ENCODE data around the gene EHBP1L1.

DNA sequence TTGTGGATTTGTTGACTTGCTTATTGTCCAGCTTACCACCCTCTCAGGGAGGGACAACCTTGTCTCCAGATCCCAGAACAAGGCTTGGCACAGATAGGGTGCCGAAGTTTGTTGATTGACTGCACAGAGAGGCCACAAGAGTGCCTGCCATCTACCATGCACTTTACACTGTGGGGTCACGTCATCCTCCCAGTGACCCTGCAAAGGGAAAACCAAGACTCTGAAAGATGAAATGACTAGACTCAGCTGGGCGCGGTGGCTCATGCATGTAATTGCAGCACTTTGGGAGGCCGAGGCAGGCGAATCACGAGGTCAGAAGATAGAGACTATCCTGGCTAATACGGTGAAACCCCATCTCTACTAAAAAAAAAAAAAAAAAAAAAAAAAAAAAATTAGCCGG, 13.1 kb upstream of the EHBP1L1 start:
- TF ChIP-seq, protein P1, sequence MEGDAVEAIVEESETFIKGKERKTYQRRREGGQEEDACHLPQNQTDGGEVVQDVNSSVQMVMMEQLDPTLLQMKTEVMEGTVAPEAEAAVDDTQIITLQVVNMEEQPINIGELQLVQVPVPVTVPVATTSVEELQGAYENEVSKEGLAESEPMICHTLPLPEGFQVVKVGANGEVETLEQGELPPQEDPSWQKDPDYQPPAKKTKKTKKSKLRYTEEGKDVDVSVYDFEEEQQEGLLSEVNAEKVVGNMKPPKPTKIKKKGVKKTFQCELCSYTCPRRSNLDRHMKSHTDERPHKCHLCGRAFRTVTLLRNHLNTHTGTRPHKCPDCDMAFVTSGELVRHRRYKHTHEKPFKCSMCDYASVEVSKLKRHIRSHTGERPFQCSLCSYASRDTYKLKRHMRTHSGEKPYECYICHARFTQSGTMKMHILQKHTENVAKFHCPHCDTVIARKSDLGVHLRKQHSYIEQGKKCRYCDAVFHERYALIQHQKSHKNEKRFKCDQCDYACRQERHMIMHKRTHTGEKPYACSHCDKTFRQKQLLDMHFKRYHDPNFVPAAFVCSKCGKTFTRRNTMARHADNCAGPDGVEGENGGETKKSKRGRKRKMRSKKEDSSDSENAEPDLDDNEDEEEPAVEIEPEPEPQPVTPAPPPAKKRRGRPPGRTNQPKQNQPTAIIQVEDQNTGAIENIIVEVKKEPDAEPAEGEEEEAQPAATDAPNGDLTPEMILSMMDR (IDR thresholded peaks at IDR 0.05), result no peak
- TF ChIP-seq ZFX (IDR thresholded peaks at IDR 0.05; ENCODE audit: borderline replicate concordance), result no peak
